Omental fat pad (tissue), 4 donors: ENCODE measurements around the gene SLC6A11. TPM values are rescaled to one million over a fixed set of nuclear protein-coding genes. Genes with fewer than 3 reads are reported as not detected.
A peak's percentile ranks its signal among the peaks of the same experiment; 100 is the strongest.

Experiments
- ATAC-seq: fragments of 150-250 bp; one replicate; pipeline ENCODE4 v1.9.1; 2016; ENCODE audit warnings: mild to moderate bottlenecking, moderate library complexity; ENCODE audit not compliant: low FRiP score
- DNase-seq: peaks from one replicate; pipeline ENCODE4 v3.0.0-alpha.2; 2019; ENCODE audit warnings: low spot score
- CTCF ChIP-seq, 3 donors: fragments of 450-650 bp; IDR thresholded peaks; one replicate each; pipeline ENCODE4 v1.5.1; 2016 to 2017; ENCODE audit warnings: antibody characterized with exemption in 3 of 3, mild to moderate bottlenecking in 3 of 3, moderate library complexity in 2 of 3
- total RNA-seq, 4 donors: library from RNA; depleted of rRNA; stranded (reverse); fragments of >200 nt; gene quantifications; one replicate each; pipeline ENCODE4 v1.1.0, GENCODE V29; 2016

The SLC6A11 gene
- total RNA-seq, 4 donors from 2014 or later, result 0.09 TPM; not detected in 3

DNA sequence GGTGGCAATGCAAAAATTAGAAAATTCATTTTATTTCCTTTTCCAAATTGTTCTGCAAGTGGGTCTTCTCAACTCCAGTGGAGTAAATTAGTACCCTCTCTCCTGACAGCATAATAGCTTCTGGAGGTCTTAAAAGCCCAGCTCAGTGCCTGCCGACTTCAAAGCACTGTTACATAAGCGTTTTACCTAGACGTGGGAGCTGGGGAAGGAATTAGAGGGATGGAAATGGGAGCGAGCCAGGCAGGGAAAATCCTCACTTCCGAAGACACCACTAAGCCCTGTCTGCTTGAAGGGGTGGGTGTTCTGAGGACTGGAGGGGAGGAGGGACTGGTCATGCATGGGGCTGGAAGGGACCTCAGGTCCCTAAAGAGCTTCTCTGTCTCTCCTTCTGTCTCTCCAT lies 99.3 kb downstream of the SLC6A11 start:
- TF ChIP-seq CTCF (IDR thresholded peaks at IDR 0.05), result no peak
- DNase-seq (no peak), ATAC-seq (no peak)

- DNase-seq (no peak), ATAC-seq (no peak)
- TF ChIP-seq CTCF (IDR thresholded peaks at IDR 0.05), result no peak
Observed at GRCh38 chr3:10917176-10917575, 101.1 kb downstream of the SLC6A11 start.

DNA sequence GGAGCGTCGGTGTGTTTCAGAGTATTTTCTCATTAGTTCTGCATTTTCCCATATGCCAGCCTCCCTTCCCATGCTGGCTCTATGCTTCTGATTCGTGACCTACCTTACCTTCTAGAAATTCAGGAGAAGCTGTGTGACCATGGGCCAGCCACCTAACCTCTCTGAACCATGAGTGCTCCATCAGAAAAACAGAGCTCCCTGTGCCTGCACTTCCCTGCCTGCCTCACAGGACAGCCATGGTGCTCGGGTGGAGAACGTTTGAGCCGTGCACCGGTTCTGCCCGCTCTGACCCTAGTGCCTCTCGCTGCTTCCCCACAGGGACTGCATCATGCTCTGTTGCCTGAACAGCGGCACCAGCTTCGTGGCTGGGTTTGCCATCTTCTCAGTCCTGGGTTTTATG lies 102.0 kb downstream of the SLC6A11 start:
- no peak for TF ChIP-seq CTCF (IDR thresholded peaks at IDR 0.05)
- DNase-seq (no peak), ATAC-seq (no peak)

GRCh38 chr3:10919636-10920035 lies 103.6 kb downstream of the SLC6A11 start:
- TF ChIP-seq CTCF (IDR thresholded peaks at IDR 0.05), result no peak
- DNase-seq (no peak), ATAC-seq (no peak)

DNA sequence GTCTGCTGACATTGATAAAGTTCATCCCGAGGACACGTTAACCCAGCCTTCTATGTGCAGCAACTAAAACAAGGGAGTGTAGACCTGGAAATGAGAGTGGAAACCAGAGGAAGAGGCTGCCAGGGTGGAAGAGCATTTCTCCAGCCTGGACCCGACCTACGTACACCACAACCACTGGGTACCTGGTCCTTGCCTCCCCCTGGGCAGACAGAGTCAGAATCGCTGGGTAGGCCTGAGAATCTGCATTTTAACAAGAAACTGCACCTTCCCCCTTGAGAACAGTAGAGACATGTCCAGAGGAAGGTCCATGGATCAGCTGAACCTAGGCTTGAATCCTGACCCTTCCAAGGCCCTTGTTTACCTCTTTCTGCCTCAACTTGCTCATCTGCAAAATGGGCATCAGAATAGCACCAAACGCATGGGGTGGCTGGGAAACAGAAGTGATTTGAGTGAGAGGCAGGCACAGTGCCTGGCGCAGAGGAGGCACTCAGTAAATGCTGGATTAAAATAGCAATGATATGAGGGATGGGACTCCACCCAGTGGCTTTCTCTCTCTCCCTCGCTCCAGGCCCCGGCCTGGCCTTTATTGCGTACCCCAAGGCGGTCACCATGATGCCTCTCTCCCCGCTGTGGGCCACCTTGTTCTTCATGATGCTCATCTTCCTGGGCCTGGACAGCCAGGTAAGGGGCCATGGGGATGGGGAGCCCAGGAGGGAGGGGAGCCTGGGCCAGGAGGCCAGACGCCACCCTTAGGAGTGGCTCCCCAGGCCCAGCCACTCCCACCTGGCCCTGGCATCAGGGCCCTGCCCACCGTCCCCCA lies 109.6 kb downstream of the SLC6A11 start:
- no peak for ATAC-seq
- no peak for TF ChIP-seq CTCF (IDR thresholded peaks at IDR 0.05)
- DNase-seq, result no peak

DNA sequence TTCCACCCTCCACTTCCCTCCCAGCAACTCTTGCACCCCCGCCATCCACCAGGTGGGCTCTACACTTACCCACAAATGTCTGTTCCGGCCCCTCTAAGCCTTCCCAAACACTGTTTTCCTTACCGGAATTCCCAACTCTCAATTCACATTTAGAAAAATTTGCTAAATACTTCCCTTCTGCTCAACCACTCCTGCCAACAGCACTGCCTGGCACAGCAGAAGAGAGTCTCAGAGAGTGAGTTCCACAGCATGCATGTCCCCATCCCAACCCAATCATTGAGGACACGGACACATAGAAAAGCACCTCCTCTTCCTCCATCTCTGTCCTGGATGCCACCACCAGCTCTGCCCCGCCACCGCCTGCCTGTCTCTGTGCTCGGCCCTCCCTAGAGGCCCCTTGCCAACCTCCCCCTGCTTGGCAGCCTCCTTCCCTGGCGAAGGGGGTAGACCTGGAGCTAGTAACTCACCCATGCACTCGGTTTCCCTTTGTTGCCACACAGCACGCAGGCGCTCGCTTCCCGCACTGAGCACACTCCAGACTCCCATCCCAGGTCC lies 110.3 kb downstream of the SLC6A11 start:
- no peak for DNase-seq
- TF ChIP-seq CTCF (IDR thresholded peaks at IDR 0.05), result no peak
- ATAC-seq, result peak; percentile 10
